Measurements from ENCODE around the gene ELOVL1.
"Not testable (repeated sequence)": the region's sequence is repeated elsewhere in the genome, so short reads cannot be mapped to it uniquely, and the experiment has no call there.

ELOVL1 gene

GRCh38 chr1:43370564-43370963 is 2.8 kb upstream of the ELOVL1 start:
- H3K27ac ChIP-seq (replicated peaks), result no peak overlapping the region
- no peak overlapping the region for H3K4me3 ChIP-seq (replicated peaks; ENCODE audit: insufficient read depth, low read length)
- DNase-seq (ENCODE audit: low read depth in 1 of 2, low spot score in 1 of 2), result no peak
- TF ChIP-seq GABPA (IDR thresholded peaks at IDR 0.05; ENCODE audit: low read depth), result no peak
- no peak for TF ChIP-seq POLR2AphosphoS5 (IDR thresholded peaks at IDR 0.05; ENCODE audit: low read depth)
- no peak for TF ChIP-seq CTCF (IDR thresholded peaks at IDR 0.05; ENCODE audit: insufficient read depth, low read length)
- no peak for TF ChIP-seq REST (IDR thresholded peaks at IDR 0.05; ENCODE audit: insufficient replicate concordance, low read depth)
- TF ChIP-seq SPI1 (IDR thresholded peaks at IDR 0.05; ENCODE audit: borderline replicate concordance, low read depth), result no peak
- H3K27me3 ChIP-seq (ENCODE audit: insufficient read depth, poor library complexity, severe bottlenecking), result no peaks in the 10 kb centered on the region

- not testable (repeated sequence) for H3K27me3 ChIP-seq (ENCODE audit: insufficient read depth, poor library complexity, severe bottlenecking); H3K4me3 ChIP-seq (replicated peaks; ENCODE audit: insufficient read depth, low read length); DNase-seq (ENCODE audit: low read depth in 1 of 2, low spot score in 1 of 2); H3K27ac ChIP-seq (replicated peaks)
Observed at GRCh38 chr1:43369779-43370178, 2.0 kb upstream of the ELOVL1 start.

- TF ChIP-seq GABPA (IDR thresholded peaks at IDR 0.05; ENCODE audit: low read depth), result no peak
- no peak for TF ChIP-seq CTCF (IDR thresholded peaks at IDR 0.05; ENCODE audit: insufficient read depth, low read length)
- TF ChIP-seq POLR2AphosphoS5 (IDR thresholded peaks at IDR 0.05; ENCODE audit: low read depth), result no peak
- no peak for TF ChIP-seq SPI1 (IDR thresholded peaks at IDR 0.05; ENCODE audit: borderline replicate concordance, low read depth)
- no peak for TF ChIP-seq REST (IDR thresholded peaks at IDR 0.05; ENCODE audit: insufficient replicate concordance, low read depth)
Observed at GRCh38 chr1:43368646-43369020, 822 bp upstream of the ELOVL1 start.

GRCh38 chr1:43367026-43367903 is 546 bp downstream of the ELOVL1 start:
- peak overlapping the region; percentile 95 for H3K27ac ChIP-seq (replicated peaks)
- no peaks in the 10 kb centered on the region for H3K27me3 ChIP-seq (ENCODE audit: insufficient read depth, poor library complexity, severe bottlenecking)
- peak overlapping the region; percentile 70 for H3K4me3 ChIP-seq (replicated peaks; ENCODE audit: insufficient read depth, low read length)
- TF ChIP-seq GABPA (IDR thresholded peaks at IDR 0.05; ENCODE audit: low read depth), result no peak
- TF ChIP-seq POLR2AphosphoS5 (IDR thresholded peaks at IDR 0.05; ENCODE audit: low read depth), result peak; percentile 25; the same call in 1 of the 2 replicates
- TF ChIP-seq CTCF (IDR thresholded peaks at IDR 0.05; ENCODE audit: insufficient read depth, low read length), result no peak
- TF ChIP-seq REST (IDR thresholded peaks at IDR 0.05; ENCODE audit: insufficient replicate concordance, low read depth), result peak; percentile 23
- TF ChIP-seq SPI1 (IDR thresholded peaks at IDR 0.05; ENCODE audit: borderline replicate concordance, low read depth), result no peak
- DNase-seq (ENCODE audit: low read depth in 1 of 2, low spot score in 1 of 2), result no peak

More at GRCh38 chr1:43368646-43369020, 822 bp upstream of the ELOVL1 start:
- Histone ChIP-seq H3K4me3 (replicated peaks; ENCODE audit: insufficient read depth, low read length) (peak overlapping the region; percentile 55), H3K27me3 (ENCODE audit: insufficient read depth, poor library complexity, severe bottlenecking) (no peaks in the 10 kb centered on the region), H3K27ac (replicated peaks) (peak overlapping the region; percentile 95)
- no peak for DNase-seq (ENCODE audit: low read depth in 1 of 2, low spot score in 1 of 2)
